Measurements from ENCODE around the gene BFSP2. TPM values are rescaled to one million over a fixed set of nuclear protein-coding genes. Genes with fewer than 3 reads are reported as not detected.

BFSP2 gene
- total RNA-seq, 2 experiments from 2014 or later: not detected

DNA sequence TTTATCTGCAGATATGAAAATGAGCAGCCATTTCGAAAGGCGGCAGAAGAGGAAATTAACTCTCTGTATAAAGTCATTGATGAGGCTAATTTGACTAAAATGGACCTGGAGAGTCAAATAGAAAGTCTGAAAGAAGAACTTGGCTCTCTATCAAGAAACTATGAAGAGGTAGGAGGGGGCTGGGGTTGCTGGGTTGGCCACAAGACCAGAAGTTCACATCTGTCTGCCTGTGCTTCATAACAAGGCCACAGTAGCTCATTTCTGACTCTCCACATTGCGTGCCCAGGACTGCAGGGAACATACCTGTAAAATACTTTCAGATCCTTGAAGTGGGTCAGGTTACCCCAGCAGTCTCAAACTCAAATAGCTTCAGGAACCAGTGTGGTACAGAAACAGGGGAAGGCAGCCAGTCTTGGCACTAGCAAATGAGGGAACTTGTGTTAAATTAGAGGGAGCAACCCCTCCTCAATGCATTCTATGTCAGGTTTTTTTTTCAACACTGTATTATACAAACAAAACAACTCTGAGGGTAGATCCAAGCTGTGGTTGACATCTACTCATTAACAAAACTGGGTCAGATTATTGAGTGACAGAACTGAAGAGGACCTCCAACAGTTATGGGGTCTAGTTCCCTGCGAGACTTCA, 48.7 kb downstream of the BFSP2 start:
- Mint-ChIP-seq H3K4me1 (ENCODE audit: low read depth) (peaks cover 36% of the 10 kb centered on the region), H3K4me3 (no peak overlapping the region), H3K27ac (peak overlapping the region; percentile 42), H3K9me3 (no peaks in the 10 kb centered on the region), H3K36me3 (ENCODE audit: low read depth) (no peaks in the 10 kb centered on the region), H3K27me3 (ENCODE audit: low read depth) (no peaks in the 10 kb centered on the region)
- CTCF ChIA-PET: interaction anchor here (0.7 to 1.6 kb wide), 6 partner anchors 9 to 717 kb away, joined by 3 to 5 read pairs (median 4); no protein-coding TSS in a partner anchor
- DNase-seq: peak; percentile 76
- intact Hi-C loops (cut with micrococcal nuclease): loop anchor here (1.0 to 10.0 kb wide), 9 partner anchors 13 to 786 kb away; partner anchors contain the start of genes CDV3, NPHP3 and SRPRB

DNA sequence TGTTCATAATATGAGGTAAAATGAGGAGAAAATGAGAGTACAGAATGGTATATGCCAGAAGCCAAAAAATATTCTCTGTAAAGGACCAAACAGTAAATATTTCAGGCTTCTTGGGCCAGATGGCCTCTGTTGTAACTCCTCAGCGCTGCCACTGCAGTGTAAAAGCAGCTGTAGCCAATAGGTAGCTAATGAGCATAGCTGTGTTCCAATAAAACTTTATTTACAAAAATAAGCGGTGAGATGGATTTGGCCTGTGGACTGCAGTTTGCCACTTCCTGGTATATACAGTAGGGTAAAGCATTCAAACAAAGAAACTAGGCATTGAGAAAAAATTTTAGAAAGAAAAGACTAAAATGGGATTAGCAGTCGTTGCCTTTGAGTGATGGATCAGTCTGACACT, 51.5 kb downstream of the BFSP2 start:
- no peak overlapping the region for H3K4me3 Mint-ChIP-seq
- no peaks in the 10 kb centered on the region for H3K9me3 Mint-ChIP-seq
- intact Hi-C loops (cut with micrococcal nuclease): no loop called here
- DNase-seq: no peak
- CTCF ChIA-PET: interaction anchor here (1.2 to 1.3 kb wide), 2 partner anchors 27 to 34 kb away, joined by 3 read pairs; no protein-coding TSS in a partner anchor
- peaks cover 27% of the 10 kb centered on the region for H3K4me1 Mint-ChIP-seq (ENCODE audit: low read depth)
- no peak overlapping the region for H3K27ac Mint-ChIP-seq
- no peaks in the 10 kb centered on the region for H3K27me3 Mint-ChIP-seq (ENCODE audit: low read depth)
- no peaks in the 10 kb centered on the region for H3K36me3 Mint-ChIP-seq (ENCODE audit: low read depth)

DNA sequence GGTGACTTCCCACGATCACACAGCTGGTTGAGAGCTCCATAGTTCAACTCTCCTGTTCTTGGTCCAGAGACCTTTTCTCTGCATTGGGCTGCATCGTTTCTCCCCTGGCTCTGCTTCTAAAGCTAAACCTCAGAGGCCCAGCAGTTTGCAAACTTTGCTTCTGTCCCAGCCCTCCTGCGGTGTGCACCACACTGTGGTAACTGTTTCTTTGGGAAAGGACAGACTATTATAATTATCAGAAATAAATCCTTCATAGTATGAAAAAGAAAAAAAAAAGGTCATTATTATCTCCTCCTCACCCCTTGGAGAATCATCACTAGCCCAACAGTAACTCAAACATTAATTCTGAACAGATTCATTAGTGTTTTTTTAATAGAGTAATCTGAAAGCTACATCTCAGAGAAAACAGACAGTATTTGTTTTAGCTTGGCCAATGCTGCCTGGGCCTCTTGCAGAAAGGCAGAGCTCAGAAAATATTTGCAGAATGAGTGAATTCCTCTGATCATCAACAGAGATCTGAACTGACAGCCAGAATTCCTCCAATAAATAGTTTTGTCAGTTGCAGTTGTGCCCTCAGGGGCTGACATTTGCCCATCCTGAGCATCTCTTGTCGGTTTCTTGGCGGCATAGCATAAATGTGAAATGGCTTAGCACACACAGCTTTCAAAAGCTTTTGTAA, 52.9 kb downstream of the BFSP2 start:
- Mint-ChIP-seq H3K36me3 (ENCODE audit: low read depth) (no peaks in the 10 kb centered on the region), H3K27me3 (ENCODE audit: low read depth) (no peaks in the 10 kb centered on the region), H3K9me3 (no peaks in the 10 kb centered on the region), H3K27ac (no peak overlapping the region), H3K4me3 (no peak overlapping the region), H3K4me1 (ENCODE audit: low read depth) (peaks cover 27% of the 10 kb centered on the region)
- CTCF ChIA-PET: interaction anchor here (0.8 to 0.9 kb wide), 2 partner anchors 9 to 14 kb away, joined by 3 to 4 read pairs; no protein-coding TSS in a partner anchor
- DNase-seq: no peak
- intact Hi-C loops (cut with micrococcal nuclease): no loop called here

DNA sequence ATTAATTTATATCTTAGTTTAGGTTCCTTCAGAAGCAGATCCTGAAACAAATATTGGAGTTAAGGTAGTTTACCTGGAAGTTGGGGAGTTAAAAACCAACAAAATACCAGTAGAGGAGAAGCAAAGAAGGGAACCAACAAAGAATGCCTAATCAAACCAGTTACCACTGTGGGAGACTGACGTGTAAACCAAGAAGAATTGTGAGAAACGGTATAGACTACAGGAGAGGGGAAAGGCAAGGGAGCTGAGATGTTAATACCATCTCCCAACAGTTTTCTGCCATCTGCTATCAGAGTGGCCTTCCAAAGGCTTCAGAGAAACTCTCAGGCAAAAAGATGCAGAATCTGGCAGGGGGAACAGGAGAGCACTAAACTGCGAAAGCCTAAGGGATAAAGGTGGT, 53.5 kb downstream of the BFSP2 start:
- Mint-ChIP-seq H3K36me3 (ENCODE audit: low read depth) (no peaks in the 10 kb centered on the region), H3K27me3 (ENCODE audit: low read depth) (no peaks in the 10 kb centered on the region), H3K9me3 (no peaks in the 10 kb centered on the region), H3K4me1 (ENCODE audit: low read depth) (peaks cover 21% of the 10 kb centered on the region), H3K27ac (no peak overlapping the region), H3K4me3 (no peak overlapping the region)
- intact Hi-C loops (cut with micrococcal nuclease): no loop called here
- CTCF ChIA-PET: interaction anchor here (0.8 to 1.3 kb wide), 2 partner anchors 15 to 29 kb away, joined by 4 to 5 read pairs; no protein-coding TSS in a partner anchor
- DNase-seq: no peak

DNA sequence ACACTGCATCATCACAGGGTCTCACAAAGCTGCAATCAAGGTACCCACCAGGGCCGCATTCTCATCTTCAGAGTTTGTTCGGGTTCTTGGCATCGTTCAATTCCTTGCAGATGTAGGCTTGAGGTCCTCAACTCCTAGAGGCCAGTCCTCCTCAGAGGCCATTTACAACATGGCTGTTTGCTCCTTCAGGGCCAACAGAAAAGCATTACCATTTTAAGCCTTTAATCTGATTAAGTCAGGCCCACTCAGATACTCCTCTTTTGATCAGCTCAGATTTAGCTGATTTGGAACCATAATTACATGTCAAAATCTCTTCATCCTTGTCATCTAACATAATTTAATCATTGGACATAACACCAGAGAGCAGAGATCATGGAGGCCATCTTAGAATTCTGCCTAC, 55.4 kb downstream of the BFSP2 start:
- intact Hi-C loops (cut with micrococcal nuclease): no loop called here
- CTCF ChIA-PET: no interaction called here

DNA sequence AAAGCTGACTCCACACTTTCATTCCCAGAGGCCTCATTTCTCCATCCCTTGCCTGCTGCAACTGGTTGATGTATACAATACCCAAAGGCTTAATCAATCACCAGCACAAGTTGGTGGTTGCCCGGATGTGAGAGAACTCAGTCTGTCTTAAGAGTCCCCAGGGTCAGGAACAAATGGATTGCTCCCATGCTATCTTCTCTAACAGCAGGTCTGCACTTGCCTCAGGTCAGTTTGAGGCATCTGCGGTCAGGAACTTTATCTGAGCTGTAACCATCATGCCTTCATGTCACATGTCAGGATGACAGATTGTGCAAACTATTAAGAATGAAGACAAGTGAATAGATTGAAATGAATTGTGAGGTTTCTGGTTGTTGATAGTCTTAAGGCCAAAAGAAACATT, 56.1 kb downstream of the BFSP2 start:
- DNase-seq: no peak
- intact Hi-C loops (cut with micrococcal nuclease): no loop called here
- CTCF ChIA-PET: interaction anchor here (0.6 to 1.7 kb wide), 4 partner anchors 19 to 187 kb away, joined by 3 to 9 read pairs (median 6); no protein-coding TSS in a partner anchor
- Mint-ChIP-seq H3K4me3 (no peak overlapping the region), H3K36me3 (ENCODE audit: low read depth) (no peaks in the 10 kb centered on the region), H3K4me1 (ENCODE audit: low read depth) (peaks cover 7% of the 10 kb centered on the region), H3K9me3 (no peaks in the 10 kb centered on the region), H3K27ac (no peak overlapping the region), H3K27me3 (ENCODE audit: low read depth) (no peaks in the 10 kb centered on the region)

More for the DNA sequence above, 55.4 kb downstream of the BFSP2 start:
- Mint-ChIP-seq H3K36me3 (ENCODE audit: low read depth) (no peaks in the 10 kb centered on the region), H3K4me3 (no peak overlapping the region), H3K27ac (no peak overlapping the region), H3K9me3 (no peaks in the 10 kb centered on the region), H3K4me1 (ENCODE audit: low read depth) (peaks cover 2% of the 10 kb centered on the region), H3K27me3 (ENCODE audit: low read depth) (no peaks in the 10 kb centered on the region)
- DNase-seq: no peak

DNA sequence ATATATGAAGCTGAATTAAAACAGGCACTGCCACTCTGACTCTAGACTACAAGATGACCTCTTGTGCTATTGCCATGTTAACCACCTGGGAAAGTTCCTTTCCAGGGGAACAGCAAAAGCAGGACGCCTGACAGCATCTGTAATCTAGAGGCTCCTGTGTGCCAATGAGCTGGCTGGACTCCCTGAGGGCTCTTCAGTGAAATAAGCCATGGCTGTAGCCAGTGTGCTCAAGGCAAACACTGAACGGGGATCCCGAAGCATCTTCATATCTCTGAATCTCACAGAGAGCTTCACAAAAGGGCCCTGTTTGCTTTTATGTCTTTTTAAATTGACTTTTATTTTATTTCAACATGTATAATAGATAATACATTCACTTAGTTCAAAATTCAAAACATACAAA, 57.2 kb downstream of the BFSP2 start:
- intact Hi-C loops (cut with micrococcal nuclease): no loop called here
- no peaks in the 10 kb centered on the region for H3K9me3 Mint-ChIP-seq
- H3K4me3 Mint-ChIP-seq: no peak overlapping the region
- H3K4me1 Mint-ChIP-seq (ENCODE audit: low read depth): peaks cover 18% of the 10 kb centered on the region
- no peaks in the 10 kb centered on the region for H3K27me3 Mint-ChIP-seq (ENCODE audit: low read depth)
- DNase-seq: no peak
- no peak overlapping the region for H3K27ac Mint-ChIP-seq
- H3K36me3 Mint-ChIP-seq (ENCODE audit: low read depth): no peaks in the 10 kb centered on the region
- CTCF ChIA-PET: interaction anchor here (0.6 to 1.7 kb wide), 9 partner anchors 8 to 139 kb away, joined by 3 to 9 read pairs (median 3); no protein-coding TSS in a partner anchor

DNA sequence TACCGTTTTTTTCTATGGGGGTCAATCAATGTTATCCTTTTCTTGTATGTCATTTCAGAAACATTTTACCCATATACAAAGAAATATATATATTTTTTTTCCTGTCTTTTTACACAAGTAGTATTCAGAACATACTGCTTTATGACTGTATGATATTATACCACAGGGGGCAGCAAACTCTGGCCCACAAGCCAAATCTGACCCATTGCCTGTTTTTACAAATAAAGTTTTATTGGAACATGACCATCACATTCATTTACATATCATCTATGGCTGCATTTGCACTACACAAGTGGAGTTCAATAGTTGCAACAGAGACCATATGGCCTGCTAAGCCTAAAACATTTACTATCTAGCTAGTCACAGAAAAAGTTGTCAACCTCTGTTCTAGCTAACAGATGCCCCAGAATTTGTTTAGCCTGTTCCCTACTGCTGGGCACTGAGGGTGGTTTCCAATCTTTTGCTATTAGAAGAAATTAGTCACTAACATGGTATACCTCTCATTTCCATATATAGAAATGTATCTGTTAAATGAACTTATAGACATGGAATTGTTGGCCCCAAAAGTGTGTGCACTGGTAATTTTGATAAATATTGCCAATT, 57.7 kb downstream of the BFSP2 start:
- H3K9me3 Mint-ChIP-seq: no peaks in the 10 kb centered on the region
- no peak overlapping the region for H3K4me3 Mint-ChIP-seq
- CTCF ChIA-PET: interaction anchor here (0.6 to 1.7 kb wide), 10 partner anchors 9 to 1654 kb away, joined by 3 to 9 read pairs (median 3); no protein-coding TSS in a partner anchor
- H3K27ac Mint-ChIP-seq: no peak overlapping the region
- no peaks in the 10 kb centered on the region for H3K36me3 Mint-ChIP-seq (ENCODE audit: low read depth)
- peaks cover 20% of the 10 kb centered on the region for H3K4me1 Mint-ChIP-seq (ENCODE audit: low read depth)
- intact Hi-C loops (cut with micrococcal nuclease): no loop called here
- no peaks in the 10 kb centered on the region for H3K27me3 Mint-ChIP-seq (ENCODE audit: low read depth)
- DNase-seq: no peak

DNA sequence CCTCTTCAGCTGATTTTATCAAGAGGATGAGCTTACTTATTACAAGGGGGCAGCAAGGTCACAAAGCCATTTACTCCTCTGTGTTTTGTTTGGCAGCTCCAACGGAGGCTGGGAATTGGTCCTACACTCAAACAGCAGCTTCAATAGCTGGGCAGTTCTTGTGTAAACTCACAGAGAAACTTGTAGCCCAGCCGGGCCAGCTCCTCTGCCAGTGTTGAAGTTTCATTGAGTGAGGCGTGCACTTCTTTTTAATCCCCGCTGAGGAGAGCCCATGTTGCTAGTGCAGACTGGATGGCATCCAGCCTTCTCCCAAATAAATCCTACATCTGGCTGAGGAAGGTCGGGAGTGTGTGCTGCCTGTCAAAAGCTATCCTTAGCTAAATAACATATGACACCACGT, 59.5 kb downstream of the BFSP2 start:
- Mint-ChIP-seq H3K4me1 (ENCODE audit: low read depth) (peaks cover 28% of the 10 kb centered on the region), H3K36me3 (ENCODE audit: low read depth) (no peaks in the 10 kb centered on the region), H3K27ac (no peak overlapping the region), H3K4me3 (no peak overlapping the region), H3K27me3 (ENCODE audit: low read depth) (no peaks in the 10 kb centered on the region), H3K9me3 (no peaks in the 10 kb centered on the region)
- intact Hi-C loops (cut with micrococcal nuclease): no loop called here
- DNase-seq: no peak
- CTCF ChIA-PET: interaction anchor here (0.6 to 2.1 kb wide), 4 partner anchors 9 to 344 kb away, joined by 3 to 5 read pairs (median 4); no protein-coding TSS in a partner anchor

DNA sequence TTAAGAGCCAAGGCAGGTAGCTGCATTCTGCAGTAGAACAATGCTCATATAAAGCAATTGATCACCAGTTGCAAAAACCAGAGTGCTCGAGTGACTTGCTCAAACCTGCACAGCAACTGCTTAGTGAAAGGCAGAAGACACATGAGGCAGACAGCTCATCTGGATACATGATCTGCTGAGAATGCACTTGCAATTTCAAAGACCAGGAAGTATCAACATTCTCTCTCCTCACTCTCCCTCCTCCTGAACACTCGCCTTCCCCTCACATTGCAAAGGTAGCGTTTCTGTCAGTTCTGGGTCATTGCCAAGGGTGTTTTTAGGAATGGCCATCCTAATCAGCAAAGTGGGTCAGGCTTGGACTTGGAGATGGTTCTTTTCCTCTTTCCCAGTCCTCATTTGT, 61.0 kb downstream of the BFSP2 start:
- H3K27ac Mint-ChIP-seq: no peak overlapping the region
- H3K4me1 Mint-ChIP-seq (ENCODE audit: low read depth): peaks cover 28% of the 10 kb centered on the region
- peak; percentile 44 for DNase-seq
- no peaks in the 10 kb centered on the region for H3K9me3 Mint-ChIP-seq
- intact Hi-C loops (cut with micrococcal nuclease): loop anchor here (1.0 to 2.0 kb wide), 3 partner anchors 13 to 18 kb away; no protein-coding TSS in a partner anchor
- no peaks in the 10 kb centered on the region for H3K27me3 Mint-ChIP-seq (ENCODE audit: low read depth)
- no peaks in the 10 kb centered on the region for H3K36me3 Mint-ChIP-seq (ENCODE audit: low read depth)
- CTCF ChIA-PET: interaction anchor here (0.7 to 2.1 kb wide), 4 partner anchors 13 to 30 kb away, joined by 3 to 5 read pairs (median 4); no protein-coding TSS in a partner anchor
- H3K4me3 Mint-ChIP-seq: no peak overlapping the region

DNA sequence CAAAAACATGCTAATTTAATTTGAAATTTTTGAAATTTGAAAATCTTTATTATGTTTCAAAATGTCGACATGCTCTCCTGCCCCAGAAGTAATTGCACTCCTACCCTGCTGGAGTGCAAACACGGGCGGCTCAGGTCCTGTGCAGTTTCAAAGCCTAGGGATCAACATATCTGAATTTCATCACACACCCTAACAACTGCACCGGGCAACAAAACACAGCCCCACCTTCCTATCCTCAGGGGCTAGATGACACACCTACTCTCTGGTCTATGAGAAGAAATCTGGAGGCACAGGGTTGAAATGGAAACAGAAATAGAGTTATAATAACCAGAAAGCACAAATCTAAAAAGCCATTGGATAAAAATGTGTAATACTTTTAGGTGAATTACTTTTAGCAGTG, 61.4 kb downstream of the BFSP2 start:
- H3K36me3 Mint-ChIP-seq (ENCODE audit: low read depth): no peaks in the 10 kb centered on the region
- CTCF ChIA-PET: interaction anchor here (0.7 to 2.0 kb wide), 2 partner anchors 13 to 27 kb away, joined by 3 to 4 read pairs; no protein-coding TSS in a partner anchor
- intact Hi-C loops (cut with micrococcal nuclease): loop anchor here (1.0 to 2.0 kb wide), 3 partner anchors 13 to 18 kb away; no protein-coding TSS in a partner anchor
- no peaks in the 10 kb centered on the region for H3K9me3 Mint-ChIP-seq
- no peak for DNase-seq
- H3K27ac Mint-ChIP-seq: no peak overlapping the region
- H3K4me1 Mint-ChIP-seq (ENCODE audit: low read depth): peaks cover 28% of the 10 kb centered on the region
- H3K4me3 Mint-ChIP-seq: no peak overlapping the region
- no peaks in the 10 kb centered on the region for H3K27me3 Mint-ChIP-seq (ENCODE audit: low read depth)

DNA sequence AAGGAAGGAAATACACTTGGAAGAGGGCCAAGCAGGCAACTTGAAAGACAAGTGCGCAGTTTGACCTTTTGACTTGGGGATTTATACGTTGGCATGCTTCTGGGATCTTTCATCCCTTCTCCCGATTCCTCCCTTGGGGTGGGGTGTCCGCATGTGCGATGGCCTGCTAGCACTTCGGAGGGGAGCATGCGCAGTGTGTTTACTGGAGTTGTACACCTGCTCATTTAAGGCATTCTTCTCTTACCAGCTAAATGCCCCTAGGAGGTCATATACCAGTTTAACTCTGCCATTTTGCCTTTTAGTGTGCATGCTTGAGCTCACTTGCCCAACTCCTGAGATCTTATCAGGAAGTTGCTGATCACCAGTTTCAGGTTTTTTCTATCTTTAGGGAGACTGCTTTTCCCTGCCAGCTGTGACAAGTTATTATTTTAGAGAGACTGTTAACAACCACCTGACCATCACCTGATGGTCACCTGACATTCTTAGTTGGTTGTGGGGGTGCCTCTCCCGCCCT, 63.5 kb downstream of the BFSP2 start:
- Mint-ChIP-seq H3K36me3 (ENCODE audit: low read depth) (no peaks in the 10 kb centered on the region), H3K4me3 (no peak overlapping the region), H3K9me3 (no peaks in the 10 kb centered on the region), H3K27me3 (ENCODE audit: low read depth) (no peaks in the 10 kb centered on the region), H3K4me1 (ENCODE audit: low read depth) (peaks cover 36% of the 10 kb centered on the region), H3K27ac (no peak overlapping the region)
- intact Hi-C loops (cut with micrococcal nuclease): no loop called here
- CTCF ChIA-PET: interaction anchor here (0.9 to 1.2 kb wide), 2 partner anchors 22 to 114 kb away, joined by 4 read pairs; no protein-coding TSS in a partner anchor
- DNase-seq: no peak

Measured in activated naive CD4-positive, alpha-beta T cell treated with anti-CD3 and anti-CD28 coated beads for 36 hours (primary cell).